IMR-90 (cell line): ENCODE results near the gene MUTYH. TPM values are rescaled to one million over a fixed set of nuclear protein-coding genes. Genes with fewer than 3 reads are reported as not detected.

ENCODE experiments used
- ATAC-seq: fragments of 200-7000 bp; cut with Tn5 transposase; 2 replicates; pipeline ENCODE4 v1.9.1; 2020; ENCODE audit warnings: low read depth, mild to moderate bottlenecking, moderate library complexity
- BruUV-seq: library from RNA; stranded (reverse); fragments of 400-500 nt; replicated peaks from 2 replicates; lab custom pipeline; 2021; lab: Mats Ljungman, UMichigan
- CTCF ChIA-PET: fragments of 300-600 bp; formaldehyde crosslinking; extraction: SDS; loops from one replicate; lab custom pipeline; 2021; ENCODE audit warnings: antibody characterized with exemption; lab: Yijun Ruan, JAX
- POLR2A ChIA-PET: fragments of 300-600 bp; sonication (Branson Sonifier 250); formaldehyde crosslinking; loops from one replicate; lab custom pipeline; 2022; ENCODE audit warnings: antibody characterized with exemption; ENCODE audit not compliant: unreplicated experiment; lab: Charles Lee
- DNase-seq: peaks from one replicate; pipeline ENCODE4 v3.0.0; 2013
- H2AFZ ChIP-seq: replicated peaks from 2 replicates; pipeline ENCODE3; 2013; ENCODE audit warnings: low read length, mild to moderate bottlenecking; ENCODE audit not compliant: poor library complexity
- H2AK5ac ChIP-seq: 2 replicates; pipeline ENCODE4 v1.6.1; 2013; ENCODE audit warnings: low read depth, low read length, inconsistent platforms
- H2AK9ac ChIP-seq: replicated peaks from 2 replicates; pipeline ENCODE3; 2013; ENCODE audit warnings: mild to moderate bottlenecking, low read depth, low read length, moderate library complexity; ENCODE audit not compliant: poor library complexity
- H2BK120ac ChIP-seq: 2 replicates; pipeline ENCODE4 v1.6.1; 2013; ENCODE audit warnings: low read depth, low read length, inconsistent platforms
- H2BK15ac ChIP-seq: 3 replicates; pipeline ENCODE4 v1.6.1; 2013; ENCODE audit warnings: low read depth, low read length, inconsistent platforms
- H2BK20ac ChIP-seq: 2 replicates; pipeline ENCODE4 v1.6.1; 2013; ENCODE audit warnings: low read depth, mild to moderate bottlenecking, inconsistent platforms, low read length, moderate library complexity
- H2BK5ac ChIP-seq: 2 replicates; pipeline ENCODE4 v1.6.1; 2013; ENCODE audit warnings: mild to moderate bottlenecking, low read depth, low read length, inconsistent platforms; ENCODE audit not compliant: poor library complexity, severe bottlenecking
- H3K14ac ChIP-seq: replicated peaks from 2 replicates; pipeline ENCODE4 v1.6.1; 2013; ENCODE audit warnings: low read depth, low read length, inconsistent platforms
- H3K18ac ChIP-seq: 2 replicates; pipeline ENCODE4 v1.6.1; 2013; ENCODE audit warnings: low read depth, low read length, control low read depth
- H3K23ac ChIP-seq: 2 replicates; pipeline ENCODE4 v1.6.1; 2013; ENCODE audit warnings: low read depth, low read length, inconsistent platforms
- H3K27ac ChIP-seq: 2 replicates; pipeline ENCODE4 v1.5.1; 2013; ENCODE audit warnings: mild to moderate bottlenecking, control low read depth, low read length; ENCODE audit not compliant: insufficient read depth
- H3K27me3 ChIP-seq: 2 replicates; pipeline ENCODE4 v1.6.1; 2013; ENCODE audit warnings: low read length; ENCODE audit not compliant: control insufficient read depth, insufficient read depth
- H3K36me3 ChIP-seq: 2 replicates; pipeline ENCODE4 v1.6.1; 2013; ENCODE audit warnings: low read length, mixed read lengths; ENCODE audit not compliant: control insufficient read depth, insufficient read depth
- H3K4ac ChIP-seq: 2 replicates; pipeline ENCODE4 v1.6.1; 2013; ENCODE audit warnings: low read depth, low read length, inconsistent platforms
- H3K4me1 ChIP-seq: 2 replicates; pipeline ENCODE4 v1.6.1; 2013; ENCODE audit warnings: low read length, mixed read lengths; ENCODE audit not compliant: control insufficient read depth, insufficient read depth
- H3K4me2 ChIP-seq: 2 replicates; pipeline ENCODE4 v1.6.1; 2013; ENCODE audit warnings: low read depth, mild to moderate bottlenecking, control low read depth, low read length, moderate library complexity
- H3K4me3 ChIP-seq: 2 replicates; pipeline ENCODE4 v1.5.1; 2013; ENCODE audit warnings: low read depth, mild to moderate bottlenecking, control low read depth, low read length, moderate library complexity; ENCODE audit not compliant: insufficient read depth
- H3K56ac ChIP-seq: 2 replicates; pipeline ENCODE4 v1.6.1; 2013; ENCODE audit warnings: low read length, inconsistent platforms; ENCODE audit not compliant: insufficient read depth; ENCODE audit errors: extremely low read depth
- H3K79me1 ChIP-seq, 2 experiments: 2 replicates each; pipeline ENCODE4 v1.6.1; 2013; ENCODE audit warnings: low read length in 2 of 2, inconsistent platforms in 1 of 2, low read depth in 1 of 2
- H3K9ac ChIP-seq: 2 replicates; pipeline ENCODE4 v1.6.1; 2013; ENCODE audit warnings: low read depth, low read length, control low read depth
- H3K9me1 ChIP-seq: 2 replicates; pipeline ENCODE4 v1.6.1; 2013; ENCODE audit warnings: low read length, inconsistent platforms; ENCODE audit not compliant: insufficient read depth
- H3K9me3 ChIP-seq: 2 replicates; pipeline ENCODE4 v1.6.1; 2013; ENCODE audit warnings: low read length; ENCODE audit not compliant: control insufficient read depth, insufficient read depth
- H4K20me1 ChIP-seq: 2 replicates; pipeline ENCODE4 v1.6.1; 2013; ENCODE audit warnings: low read length, inconsistent platforms; ENCODE audit not compliant: insufficient read depth
- H4K5ac ChIP-seq: 2 replicates; pipeline ENCODE4 v1.6.1; 2013; ENCODE audit warnings: mild to moderate bottlenecking, low read depth, low read length, control low read depth
- H4K8ac ChIP-seq, 2 experiments: 2 replicates each; pipeline ENCODE4 v1.6.1; 2013; ENCODE audit warnings: low read depth in 2 of 2, low read length in 2 of 2, control low read depth in 1 of 2, inconsistent platforms in 1 of 2
- H4K91ac ChIP-seq: 2 replicates; pipeline ENCODE4 v1.6.1; 2013; ENCODE audit warnings: low read depth, low read length, inconsistent platforms; ENCODE audit not compliant: insufficient read depth
- BHLHE40 ChIP-seq: fragments of 150-350 bp; IDR thresholded peaks from 2 replicates; pipeline ENCODE4 v1.6.1; 2016; ENCODE audit warnings: mild to moderate bottlenecking, low read depth, low read length
- CEBPB ChIP-seq: IDR thresholded peaks from 2 replicates; pipeline ENCODE4 v1.6.1; 2012; ENCODE audit warnings: low read depth, low read length, improper control_type of control experiment
- CHD1 ChIP-seq: IDR thresholded peaks from 2 replicates; pipeline ENCODE4 v1.6.1; 2012; ENCODE audit warnings: low read depth, low read length, improper control_type of control experiment
- ELK1 ChIP-seq: fragments of 150-350 bp; IDR thresholded peaks from 2 replicates; pipeline ENCODE4 v1.6.1; 2016; ENCODE audit warnings: low read depth, mild to moderate bottlenecking, low read length, moderate library complexity, borderline replicate concordance
- FOS ChIP-seq: fragments of 150-350 bp; IDR thresholded peaks from 2 replicates; pipeline ENCODE4 v1.6.1; 2016; ENCODE audit warnings: low read depth, low read length
- MAFK ChIP-seq: IDR thresholded peaks from 2 replicates; pipeline ENCODE4 v1.6.1; 2012; ENCODE audit warnings: low read depth, low read length, improper control_type of control experiment
- MAZ ChIP-seq: IDR thresholded peaks from 2 replicates; pipeline ENCODE4 v1.6.1; 2012; ENCODE audit warnings: low read depth, mild to moderate bottlenecking, low read length, improper control_type of control experiment, moderate library complexity, borderline replicate concordance
- MXI1 ChIP-seq: IDR thresholded peaks from 2 replicates; pipeline ENCODE4 v1.6.1; 2012; ENCODE audit warnings: low read depth, mild to moderate bottlenecking, low read length, moderate library complexity, borderline replicate concordance
- NFE2L2 ChIP-seq: fragments of 150-350 bp; IDR thresholded peaks from 2 replicates; pipeline ENCODE4 v1.6.1; 2016; ENCODE audit warnings: low read depth, mild to moderate bottlenecking, low read length
- POLR2A ChIP-seq: IDR thresholded peaks from 2 replicates; pipeline ENCODE4 v1.6.1; 2012; ENCODE audit warnings: mild to moderate bottlenecking, low read depth, low read length
- RAD21 ChIP-seq: IDR thresholded peaks from 2 replicates; pipeline ENCODE4 v1.6.1; 2012; ENCODE audit warnings: low read length, improper control_type of control experiment
- RCOR1 ChIP-seq: IDR thresholded peaks from 2 replicates; pipeline ENCODE4 v1.6.1; 2012; ENCODE audit warnings: mild to moderate bottlenecking, low read length, improper control_type of control experiment; ENCODE audit not compliant: insufficient replicate concordance
- RFX5 ChIP-seq: IDR thresholded peaks from 2 replicates; pipeline ENCODE4 v1.8.0; 2012; ENCODE audit warnings: low read depth, mild to moderate bottlenecking, low read length, moderate library complexity
- SMC3 ChIP-seq: fragments of 150-350 bp; IDR thresholded peaks from 2 replicates; pipeline ENCODE4 v1.6.1; 2016; ENCODE audit warnings: low read depth, mild to moderate bottlenecking, antibody characterized with exemption, low read length, moderate library complexity
- WGBS, 2 experiments: methylation state at CpG; one replicate each; pipeline versions ENCODE4 v1.1.5 to v1.1.7; 2013; ENCODE audit warnings: missing lambda C conversion rate in 2 of 2; ENCODE audit not compliant: insufficient read length in 1 of 2; ENCODE audit errors: extremely low coverage in 2 of 2; 5-methylcytosine and 5-hydroxymethylcytosine counted together
- dilution Hi-C: fragments of 300-500 bp; cut with HindIII; formaldehyde crosslinking; loops from one replicate; pipeline ENCODE4 v1.14.3; 2018; ENCODE audit warnings: low sequenced_read_pairs; ENCODE audit not compliant: unreplicated experiment
- in situ Hi-C: fragments of 300-500 bp; cut with MboI; formaldehyde crosslinking; loops from 3 replicates; pipeline ENCODE4 v1.14.3; 2019; ENCODE audit warnings: low sequenced_read_pairs, inconsistent platforms, mixed read lengths
- intact Hi-C: fragments of 100-400 bp; cut with micrococcal nuclease; formaldehyde crosslinking; loops from 2 replicates; pipeline ENCODE4 v1.10.0; 2022
- polyA plus RNA-seq, 3 experiments: library from polyadenylated mRNA; depleted of rRNA; stranded (reverse); fragments of >200 nt; gene quantifications; 2 replicates each; pipeline ENCODE4 v1.2.3, GENCODE V29; 2012; ENCODE audit warnings: low replicate concordance in 1 of 3
- total RNA-seq: library from RNA; depleted of rRNA; stranded (reverse); fragments of >200 nt; gene quantifications from 2 replicates; pipeline ENCODE4 v1.2.3, GENCODE V29; 2012
- TF ChIP-seq, protein P1 (sequence below): fragments of 150-350 bp; IDR thresholded peaks from 2 replicates; pipeline ENCODE4 v1.6.1; 2017; ENCODE audit warnings: mild to moderate bottlenecking, antibody characterized with exemption, low read length, low read depth
- TF ChIP-seq, protein P2 (sequence below): conservative IDR thresholded peaks from 2 replicates; pipeline ENCODE4 v1.5.1; 2012; ENCODE audit warnings: mild to moderate bottlenecking, low read depth, low read length, improper control_type of control experiment

The MUTYH gene
- total and polyA plus RNA-seq, 2 of the 4 experiments (the other 2 are of a cell fraction): 9.1 to 14.6 TPM

GRCh38 chr1:45317166-45317565 lies 23.1 kb downstream of the MUTYH start:
- Histone ChIP-seq H2BK20ac (no peak overlapping the region), H2AK5ac (no peak overlapping the region), H3K27me3 (peaks cover 13% of the 10 kb centered on the region; the same call in 1 of the 2 replicates), H3K18ac (no peak overlapping the region), H2AFZ (no peak overlapping the region), H3K23ac (no peak overlapping the region), H3K56ac (no peak overlapping the region), H3K4ac (no peak overlapping the region), H4K8ac (no peak overlapping the region), H2BK5ac (no peak overlapping the region), H3K14ac (no peak overlapping the region), H4K5ac (no peak overlapping the region), H3K9me1 (no peaks in the 10 kb centered on the region), H3K79me1 (no peaks in the 10 kb centered on the region), H3K4me1 (no peaks in the 10 kb centered on the region), H3K9ac (no peak overlapping the region), H3K36me3 (no peaks in the 10 kb centered on the region), H3K27ac (no peak overlapping the region), H2BK120ac (no peak overlapping the region), H4K20me1 (no peaks in the 10 kb centered on the region), H3K9me3 (peaks cover 2% of the 10 kb centered on the region; the same call in 1 of the 2 replicates), H3K4me3 (no peak overlapping the region), H4K91ac (no peak overlapping the region), H2AK9ac (no peak overlapping the region), H3K4me2 (no peak overlapping the region), H2BK15ac (no peak overlapping the region)
- POLR2A ChIA-PET: no interaction called here
- CTCF ChIA-PET: no interaction called here
- WGBS, 2 experiments: no CpG with 5 or more reads among the region's 4 CpGs
- in situ Hi-C loops: no loop called here
- dilution Hi-C loops: no loop called here
- intact Hi-C loops: no loop called here
- TF ChIP-seq MXI1 (no peak), BHLHE40 (no peak), MAFK (no peak), SMC3 (no peak), RAD21 (no peak), NFE2L2 (no peak), CEBPB (no peak), RCOR1 (no peak), MAZ (no peak), CHD1 (no peak), FOS (no peak), ELK1 (no peak), RFX5 (no peak), POLR2A (no peak)
- TF ChIP-seq, protein P1, sequence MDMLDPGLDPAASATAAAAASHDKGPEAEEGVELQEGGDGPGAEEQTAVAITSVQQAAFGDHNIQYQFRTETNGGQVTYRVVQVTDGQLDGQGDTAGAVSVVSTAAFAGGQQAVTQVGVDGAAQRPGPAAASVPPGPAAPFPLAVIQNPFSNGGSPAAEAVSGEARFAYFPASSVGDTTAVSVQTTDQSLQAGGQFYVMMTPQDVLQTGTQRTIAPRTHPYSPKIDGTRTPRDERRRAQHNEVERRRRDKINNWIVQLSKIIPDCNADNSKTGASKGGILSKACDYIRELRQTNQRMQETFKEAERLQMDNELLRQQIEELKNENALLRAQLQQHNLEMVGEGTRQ: no peak
- TF ChIP-seq, protein P2, sequence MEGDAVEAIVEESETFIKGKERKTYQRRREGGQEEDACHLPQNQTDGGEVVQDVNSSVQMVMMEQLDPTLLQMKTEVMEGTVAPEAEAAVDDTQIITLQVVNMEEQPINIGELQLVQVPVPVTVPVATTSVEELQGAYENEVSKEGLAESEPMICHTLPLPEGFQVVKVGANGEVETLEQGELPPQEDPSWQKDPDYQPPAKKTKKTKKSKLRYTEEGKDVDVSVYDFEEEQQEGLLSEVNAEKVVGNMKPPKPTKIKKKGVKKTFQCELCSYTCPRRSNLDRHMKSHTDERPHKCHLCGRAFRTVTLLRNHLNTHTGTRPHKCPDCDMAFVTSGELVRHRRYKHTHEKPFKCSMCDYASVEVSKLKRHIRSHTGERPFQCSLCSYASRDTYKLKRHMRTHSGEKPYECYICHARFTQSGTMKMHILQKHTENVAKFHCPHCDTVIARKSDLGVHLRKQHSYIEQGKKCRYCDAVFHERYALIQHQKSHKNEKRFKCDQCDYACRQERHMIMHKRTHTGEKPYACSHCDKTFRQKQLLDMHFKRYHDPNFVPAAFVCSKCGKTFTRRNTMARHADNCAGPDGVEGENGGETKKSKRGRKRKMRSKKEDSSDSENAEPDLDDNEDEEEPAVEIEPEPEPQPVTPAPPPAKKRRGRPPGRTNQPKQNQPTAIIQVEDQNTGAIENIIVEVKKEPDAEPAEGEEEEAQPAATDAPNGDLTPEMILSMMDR: no peak
- DNase-seq: no peak
- ATAC-seq: no peak
- no TSS peak for BruUV-seq
